Activated naive CD8-positive, alpha-beta T cell treated with anti-CD3 and anti-CD28 coated beads for 36 hours (primary cell): ENCODE data around the gene MPPED2. TPM values are rescaled to one million over a fixed set of nuclear protein-coding genes. Genes with fewer than 3 reads are reported as not detected.

Experiments used
- DNase-seq: peaks from one replicate; pipeline ENCODE4 v3.0.0; 2021
- H3K27ac Mint-ChIP-seq: one replicate; pipeline ENCODE4 v1.8.0; 2022; ENCODE audit warnings: mild to moderate bottlenecking, moderate library complexity, mixed read lengths
- H3K27me3 Mint-ChIP-seq: one replicate; pipeline ENCODE4 v1.8.0; 2022; ENCODE audit warnings: mild to moderate bottlenecking, mixed read lengths
- H3K36me3 Mint-ChIP-seq: one replicate; pipeline ENCODE4 v1.8.0; 2021; ENCODE audit warnings: mild to moderate bottlenecking, mixed read lengths
- H3K4me1 Mint-ChIP-seq: one replicate; pipeline ENCODE4 v1.8.0; 2021; ENCODE audit warnings: mixed read lengths
- H3K4me3 Mint-ChIP-seq: one replicate; pipeline ENCODE4 v1.8.0; 2022; ENCODE audit warnings: mild to moderate bottlenecking, moderate library complexity, mixed read lengths
- H3K9me3 Mint-ChIP-seq: one replicate; pipeline ENCODE4 v1.8.0; 2022; ENCODE audit warnings: mixed read lengths
- total RNA-seq, 2 experiments: library from RNA; stranded (reverse); gene quantifications; one replicate each; pipeline ENCODE4 v1.2.3, GENCODE V29; 2021

The MPPED2 gene
- total RNA-seq = under 1 TPM; 0.19 to 0.62 TPM

- DNase-seq = peak; percentile 60
- peak within 1 kb of the TSS; percentile 67 for H3K4me3 Mint-ChIP-seq
- no peaks in the 10 kb centered on the region for H3K9me3 Mint-ChIP-seq
- peaks cover 7% of the 10 kb centered on the region for H3K4me1 Mint-ChIP-seq
- H3K27me3 Mint-ChIP-seq = peaks cover 68% of the 10 kb centered on the region
- H3K36me3 Mint-ChIP-seq = no peaks in the 10 kb centered on the region
- no peak within 1 kb of the TSS for H3K27ac Mint-ChIP-seq
Observed at GRCh38 chr11:30586251-30587144, at the start of gene MPPED2. TSS of gene MPPED2 (minus strand) at chr11:30586353. CDS start at chr11:30580373, 5,980 bp downstream.

GRCh38 chr11:30635401-30635989 is 49.3 kb upstream of the MPPED2 start:
- no peak overlapping the region for H3K4me3 Mint-ChIP-seq
- H3K27me3 Mint-ChIP-seq = peaks cover 14% of the 10 kb centered on the region
- no peak overlapping the region for H3K27ac Mint-ChIP-seq
- no peak for DNase-seq
- H3K4me1 Mint-ChIP-seq = no peaks in the 10 kb centered on the region
- no peaks in the 10 kb centered on the region for H3K36me3 Mint-ChIP-seq
- H3K9me3 Mint-ChIP-seq = no peaks in the 10 kb centered on the region

DNA sequence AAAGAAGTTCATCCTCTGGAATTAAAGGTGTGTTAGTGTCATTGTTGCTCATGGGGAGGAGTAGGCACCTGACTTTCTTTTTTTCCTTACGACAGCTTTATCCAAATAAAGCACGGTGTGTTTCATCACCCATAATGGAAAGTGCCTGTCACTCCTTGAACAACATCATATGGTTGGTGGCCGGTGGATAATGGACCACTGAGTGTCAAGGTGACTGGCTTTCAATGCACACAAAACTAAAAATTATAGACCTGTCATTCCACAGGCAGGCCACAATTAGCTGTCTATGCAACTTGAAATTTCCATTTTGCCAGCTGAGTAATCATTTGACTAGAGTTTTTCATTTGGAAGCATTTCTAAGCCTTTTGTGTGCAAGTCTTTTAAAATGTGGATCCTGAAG is 45.0 kb upstream of the MPPED2 start:
- peaks cover 21% of the 10 kb centered on the region for H3K27me3 Mint-ChIP-seq
- H3K9me3 Mint-ChIP-seq = no peaks in the 10 kb centered on the region
- no peaks in the 10 kb centered on the region for H3K4me1 Mint-ChIP-seq
- H3K4me3 Mint-ChIP-seq = no peak overlapping the region
- no peak overlapping the region for H3K27ac Mint-ChIP-seq
- DNase-seq = no peak
- H3K36me3 Mint-ChIP-seq = no peaks in the 10 kb centered on the region

GRCh38 chr11:30619767-30620166 is 33.6 kb upstream of the MPPED2 start:
- Mint-ChIP-seq H3K9me3 (peaks cover 4% of the 10 kb centered on the region), H3K36me3 (no peaks in the 10 kb centered on the region), H3K27me3 (peaks cover 10% of the 10 kb centered on the region), H3K4me3 (no peak overlapping the region), H3K4me1 (no peaks in the 10 kb centered on the region), H3K27ac (no peak overlapping the region)
- DNase-seq = no peak

- no peak for DNase-seq
- H3K9me3 Mint-ChIP-seq = peaks cover 4% of the 10 kb centered on the region
- H3K27me3 Mint-ChIP-seq = peaks cover 10% of the 10 kb centered on the region
- no peaks in the 10 kb centered on the region for H3K4me1 Mint-ChIP-seq
- no peak overlapping the region for H3K27ac Mint-ChIP-seq
- H3K36me3 Mint-ChIP-seq = no peaks in the 10 kb centered on the region
- H3K4me3 Mint-ChIP-seq = no peak overlapping the region
Observed at GRCh38 chr11:30617762-30618161, 31.6 kb upstream of the MPPED2 start.

- Mint-ChIP-seq H3K4me3 (no peak overlapping the region), H3K9me3 (no peaks in the 10 kb centered on the region), H3K27me3 (peaks cover 3% of the 10 kb centered on the region), H3K36me3 (no peaks in the 10 kb centered on the region), H3K27ac (no peak overlapping the region), H3K4me1 (no peaks in the 10 kb centered on the region)
- no peak for DNase-seq
Observed at GRCh38 chr11:30610628-30611027, 24.5 kb upstream of the MPPED2 start.

DNA sequence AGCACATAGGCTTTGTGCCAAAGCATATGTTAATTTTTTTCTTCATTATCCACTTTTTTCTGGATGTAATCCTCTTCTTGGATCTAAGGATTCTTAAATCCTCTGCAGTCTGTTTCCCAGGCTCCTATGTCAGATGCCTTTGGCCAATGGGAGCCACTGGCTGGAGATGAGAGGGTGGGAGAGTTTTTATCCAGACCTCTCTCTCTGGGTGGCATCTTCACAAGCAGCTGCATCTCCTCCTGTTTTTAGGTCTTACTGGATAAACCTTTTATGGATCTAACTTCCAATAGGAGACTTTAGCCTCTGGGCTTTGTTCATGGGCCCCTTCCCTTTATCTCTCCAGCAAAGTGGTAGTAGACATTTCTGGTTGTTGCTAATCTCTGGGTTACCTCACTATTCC is 22.4 kb upstream of the MPPED2 start:
- no peak overlapping the region for H3K27ac Mint-ChIP-seq
- no peaks in the 10 kb centered on the region for H3K9me3 Mint-ChIP-seq
- peaks cover 7% of the 10 kb centered on the region for H3K27me3 Mint-ChIP-seq
- no peaks in the 10 kb centered on the region for H3K4me1 Mint-ChIP-seq
- H3K36me3 Mint-ChIP-seq = no peaks in the 10 kb centered on the region
- no peak overlapping the region for H3K4me3 Mint-ChIP-seq
- DNase-seq = no peak

GRCh38 chr11:30605036-30605605 is 19.0 kb upstream of the MPPED2 start:
- H3K27ac Mint-ChIP-seq = no peak overlapping the region
- no peak overlapping the region for H3K4me3 Mint-ChIP-seq
- H3K27me3 Mint-ChIP-seq = peaks cover 5% of the 10 kb centered on the region
- peaks cover 3% of the 10 kb centered on the region for H3K9me3 Mint-ChIP-seq
- no peaks in the 10 kb centered on the region for H3K36me3 Mint-ChIP-seq
- DNase-seq = no peak
- H3K4me1 Mint-ChIP-seq = no peaks in the 10 kb centered on the region

GRCh38 chr11:30603357-30603756 is 17.2 kb upstream of the MPPED2 start:
- Mint-ChIP-seq H3K4me1 (no peaks in the 10 kb centered on the region), H3K27ac (no peak overlapping the region), H3K4me3 (no peak overlapping the region), H3K27me3 (peaks cover 5% of the 10 kb centered on the region), H3K36me3 (no peaks in the 10 kb centered on the region), H3K9me3 (peaks cover 3% of the 10 kb centered on the region)
- DNase-seq = no peak

GRCh38 chr11:30596832-30597231 is 10.7 kb upstream of the MPPED2 start:
- Mint-ChIP-seq H3K4me3 (no peak overlapping the region), H3K27ac (no peak overlapping the region), H3K36me3 (no peaks in the 10 kb centered on the region), H3K27me3 (peaks cover 7% of the 10 kb centered on the region), H3K9me3 (peaks cover 3% of the 10 kb centered on the region), H3K4me1 (no peaks in the 10 kb centered on the region)
- DNase-seq = no peak

GRCh38 chr11:30595934-30596333 is 9.8 kb upstream of the MPPED2 start:
- H3K36me3 Mint-ChIP-seq = no peaks in the 10 kb centered on the region

GRCh38 chr11:30594646-30595411 is 8.7 kb upstream of the MPPED2 start:
- Mint-ChIP-seq H3K27ac (no peak overlapping the region), H3K4me1 (no peaks in the 10 kb centered on the region), H3K36me3 (no peaks in the 10 kb centered on the region), H3K27me3 (peaks cover 12% of the 10 kb centered on the region), H3K4me3 (no peak overlapping the region), H3K9me3 (no peaks in the 10 kb centered on the region)
- no peak for DNase-seq

More at GRCh38 chr11:30595934-30596333, 9.8 kb upstream of the MPPED2 start:
- no peak overlapping the region for H3K27ac Mint-ChIP-seq
- no peaks in the 10 kb centered on the region for H3K9me3 Mint-ChIP-seq
- no peak overlapping the region for H3K4me3 Mint-ChIP-seq
- H3K4me1 Mint-ChIP-seq = no peaks in the 10 kb centered on the region
- H3K27me3 Mint-ChIP-seq = peaks cover 7% of the 10 kb centered on the region
- DNase-seq = no peak

DNA sequence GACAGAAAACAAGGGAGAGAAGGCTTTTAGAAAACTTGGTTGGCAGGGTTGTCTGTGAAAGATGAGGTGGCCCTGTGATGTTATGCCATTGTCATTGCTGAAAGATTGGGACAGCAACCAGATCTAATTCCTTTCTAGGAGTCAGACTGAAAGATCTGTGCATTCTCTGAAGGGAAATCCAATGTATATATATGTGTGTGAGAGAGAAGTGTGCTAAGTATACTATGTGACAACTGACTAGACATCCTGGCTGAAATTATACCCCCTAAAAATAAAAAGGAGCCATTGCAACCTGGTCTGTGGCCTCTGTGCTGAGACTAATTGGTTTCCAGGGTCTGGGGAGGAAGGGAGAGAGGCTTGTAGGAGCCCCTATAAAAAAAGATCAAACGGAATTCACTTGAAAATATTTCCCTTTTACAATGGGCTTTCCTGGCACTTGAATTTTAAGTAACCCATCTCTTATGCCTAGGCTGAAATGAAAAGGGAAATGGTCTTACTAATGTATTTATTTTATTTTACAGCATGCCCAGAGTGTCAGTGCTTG is 1.2 kb upstream of the MPPED2 start:
- no peak overlapping the region for H3K27ac Mint-ChIP-seq
- no peaks in the 10 kb centered on the region for H3K9me3 Mint-ChIP-seq
- no peak for DNase-seq
- H3K27me3 Mint-ChIP-seq = peaks cover 64% of the 10 kb centered on the region
- H3K4me1 Mint-ChIP-seq = peaks cover 7% of the 10 kb centered on the region
- no peak overlapping the region for H3K4me3 Mint-ChIP-seq
- no peaks in the 10 kb centered on the region for H3K36me3 Mint-ChIP-seq

DNA sequence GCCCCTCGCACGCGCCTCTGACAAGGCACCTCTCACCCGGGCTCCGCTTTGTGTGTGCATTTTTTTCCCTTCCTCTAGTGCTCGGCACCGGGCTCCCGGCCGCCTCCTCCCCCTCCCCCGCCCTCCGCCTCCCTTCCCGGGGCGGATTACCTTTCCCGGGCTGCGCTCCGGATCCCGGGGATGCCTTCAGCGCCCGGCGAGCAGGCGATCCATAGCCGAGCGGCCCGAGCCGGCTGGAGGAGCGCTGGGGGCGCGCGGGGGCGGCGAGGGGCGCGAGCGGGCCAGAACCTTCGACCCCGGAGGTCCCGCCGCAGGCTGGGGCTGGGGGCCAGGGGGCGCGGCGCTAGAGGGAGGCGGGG is 282 bp downstream of the MPPED2 start:
- Mint-ChIP-seq H3K27ac (no peak overlapping the region), H3K9me3 (no peaks in the 10 kb centered on the region), H3K27me3 (peaks cover 68% of the 10 kb centered on the region), H3K4me1 (peaks cover 7% of the 10 kb centered on the region), H3K4me3 (peak overlapping the region; percentile 67), H3K36me3 (no peaks in the 10 kb centered on the region)
- no peak for DNase-seq
